Amniotic epithelial cell (primary cell): ENCODE data around the gene SYMPK.

Source experiments
- DNase-seq: peaks from one replicate; pipeline ENCODE4 v3.0.0-alpha.2; 2010; ENCODE audit warnings: low read depth

SYMPK gene

GRCh38 chr19:45825263-45825605, 37.7 kb downstream of the SYMPK start:
- DNase-seq, result no peak

- DNase-seq, result no peak
Observed at GRCh38 chr19:45824531-45825262, 38.2 kb downstream of the SYMPK start.

GRCh38 chr19:45824041-45824471, 38.9 kb downstream of the SYMPK start:
- DNase-seq, result no peak

- no peak for DNase-seq
Observed at GRCh38 chr19:45823182-45823581, 39.8 kb downstream of the SYMPK start.

GRCh38 chr19:45822716-45823115, 40.2 kb downstream of the SYMPK start:
- no peak for DNase-seq

- no peak for DNase-seq
Observed at GRCh38 chr19:45821570-45821969, 41.4 kb downstream of the SYMPK start.

GRCh38 chr19:45821103-45821521, 41.8 kb downstream of the SYMPK start:
- no peak for DNase-seq

GRCh38 chr19:45820413-45821102, 42.4 kb downstream of the SYMPK start:
- DNase-seq, result no peak

GRCh38 chr19:45819769-45820168, 43.2 kb downstream of the SYMPK start:
- no peak for DNase-seq

- no peak for DNase-seq
Observed at GRCh38 chr19:45817725-45818301, 45.1 kb downstream of the SYMPK start.

- DNase-seq, result peak; percentile 85
Observed at GRCh38 chr19:45817010-45817724, 45.8 kb downstream of the SYMPK start.

GRCh38 chr19:45816236-45817009, 46.5 kb downstream of the SYMPK start:
- DNase-seq, result no peak

GRCh38 chr19:45815481-45816216, 47.3 kb downstream of the SYMPK start:
- DNase-seq, result no peak

GRCh38 chr19:45814851-45815480, 48.0 kb downstream of the SYMPK start, which contains the start of gene RSPH6A:
Gene RSPH6A (minus strand): TSS chr19:45815308. CDS start chr19:45815176, 132 bp downstream.
- DNase-seq, result no peak

GRCh38 chr19:45814166-45814780, 48.7 kb downstream of the SYMPK start:
- no peak for DNase-seq

- no peak for DNase-seq
Observed at GRCh38 chr19:45812297-45812696, 50.6 kb downstream of the SYMPK start.

- DNase-seq, result peak; percentile 73
Observed at GRCh38 chr19:45809643-45810159, 53.2 kb downstream of the SYMPK start.

GRCh38 chr19:45805719-45806118, 57.2 kb downstream of the SYMPK start:
- DNase-seq, result no peak

GRCh38 chr19:45804959-45805230, 58.1 kb downstream of the SYMPK start:
- no peak for DNase-seq
